Naive thymus-derived CD8-positive, alpha-beta T cell (primary cell): ENCODE measurements around the gene GNMT. TPM values are rescaled to one million over a fixed set of nuclear protein-coding genes. Genes with fewer than 3 reads are reported as not detected.
A peak's percentile ranks its signal among the peaks of the same experiment; 100 is the strongest.
"Not testable (repeated sequence)": the region's sequence is repeated elsewhere in the genome, so short reads cannot be mapped to it uniquely, and the experiment has no call there.

Experiments used
- ATAC-seq, 2 donors: fragments of 150-1000 bp; cut with Tn5 transposase in 1 of 2; sonication (Bioruptor Pico), chemical (Tn5 transposase) in 1 of 2; 1 replicate in 1 of 2; 2 replicates in 1 of 2; pipeline ENCODE4 v1.10.0; 2021; ENCODE audit warnings: mild to moderate bottlenecking in 2 of 2, moderate library complexity in 2 of 2
- POLR2A ChIA-PET: fragments of 350-600 bp; sonication (Branson Sonifier 250); formaldehyde crosslinking; loops from one replicate; lab custom pipeline; 2021; ENCODE audit warnings: antibody characterized with exemption; lab: Charles Lee
- DNase-seq, 10 donors: peaks; one replicate each; pipeline versions ENCODE4 v3.0.0 to v3.0.0-alpha.2; 2020 to 2022
- H3K27ac Mint-ChIP-seq, 10 donors: one replicate each; pipeline ENCODE4 v1.8.0; 2020 to 2022; ENCODE audit warnings: mild to moderate bottlenecking in 10 of 10, mixed read lengths in 10 of 10, moderate library complexity in 4 of 10, inconsistent platforms in 1 of 10
- H3K27me3 Mint-ChIP-seq, 5 donors: one replicate each; pipeline ENCODE4 v1.8.0; 2021 to 2022; ENCODE audit warnings: mixed read lengths in 5 of 5
- H3K36me3 Mint-ChIP-seq, 3 donors: one replicate each; pipeline ENCODE4 v1.8.0; 2020 to 2022; ENCODE audit warnings: mixed read lengths in 3 of 3, mild to moderate bottlenecking in 2 of 3, inconsistent platforms in 1 of 3
- H3K4me1 Mint-ChIP-seq, 4 donors: one replicate each; pipeline ENCODE4 v1.8.0; 2021 to 2022; ENCODE audit warnings: mixed read lengths in 4 of 4
- H3K4me3 Mint-ChIP-seq, 10 donors: one replicate each; pipeline ENCODE4 v1.8.0; 2020 to 2022; ENCODE audit warnings: mild to moderate bottlenecking in 10 of 10, mixed read lengths in 10 of 10, moderate library complexity in 6 of 10, inconsistent platforms in 1 of 10
- H3K9me3 Mint-ChIP-seq, 9 donors: one replicate each; pipeline ENCODE4 v1.8.0; 2020 to 2022; ENCODE audit warnings: mixed read lengths in 9 of 9, mild to moderate bottlenecking in 3 of 9, inconsistent platforms in 1 of 9, moderate library complexity in 1 of 9
- polyA plus RNA-seq, 3 donors: library from polyadenylated mRNA; unstranded; fragments of 300-500 nt; fragmentation: Illumina TruSeq; gene quantifications; one replicate each; pipeline ENCODE4 v1.2.3, GENCODE V29; 2021
- total RNA-seq, 8 experiments: library from RNA in 2 of 8; stranded (reverse) in 2 of 8; gene quantifications; one replicate each; pipeline ENCODE4 v1.2.3 and lab custom pipeline; 2021 to 2026

Gene GNMT
- total and polyA plus RNA-seq, 5 experiments from 2014 or later: 0.19 to 2.1 (median 1.1) TPM; not detected in 1

DNA sequence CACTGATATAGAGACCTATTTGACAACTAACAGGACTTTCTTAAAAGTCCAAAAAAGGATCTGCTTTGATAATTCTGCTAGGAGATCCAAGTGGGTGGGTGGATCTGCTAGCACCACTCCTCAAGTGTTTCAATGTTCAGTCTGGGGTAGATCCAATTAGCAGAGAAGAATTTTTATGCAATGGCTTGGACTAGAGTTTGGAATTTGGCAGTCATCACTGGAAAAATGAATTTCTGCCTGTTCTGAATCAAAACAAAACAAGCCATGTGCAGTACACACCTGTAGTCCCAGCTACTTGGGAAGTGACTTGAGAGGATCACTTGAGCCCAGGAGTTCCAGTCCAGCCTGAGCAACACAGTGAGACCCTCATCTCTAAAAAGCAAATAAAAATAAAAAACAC, 12.6 kb upstream of the GNMT start:
- no peak for ATAC-seq
- H3K4me3 Mint-ChIP-seq: no peak overlapping the region
- no peaks in the 10 kb centered on the region for H3K9me3 Mint-ChIP-seq

DNA sequence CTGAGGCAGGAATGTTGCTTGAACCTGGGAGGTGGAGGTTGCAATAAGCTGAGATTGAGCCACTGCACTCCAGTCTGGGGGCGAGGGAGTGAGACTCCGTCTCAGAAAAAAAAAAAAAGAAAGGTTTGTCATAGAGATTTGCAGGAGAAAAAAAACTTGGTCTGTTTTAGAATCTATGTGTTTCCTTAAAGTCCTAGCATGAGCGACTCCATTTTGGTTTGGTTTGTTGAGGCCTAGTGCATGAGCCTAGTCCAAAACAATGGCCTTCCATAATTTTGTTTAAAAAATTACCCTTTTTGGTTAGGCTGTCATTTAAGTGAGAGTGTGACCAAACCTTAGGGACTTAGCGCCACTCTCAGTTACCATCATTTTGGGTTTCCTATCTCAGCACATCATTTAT, 8.2 kb upstream of the GNMT start:
- no peak overlapping the region for H3K27ac Mint-ChIP-seq
- no peaks in the 10 kb centered on the region for H3K27me3 Mint-ChIP-seq
- H3K36me3 Mint-ChIP-seq: peaks cover 0 to 13% (median 0%) of the 10 kb centered on the region in 3 donors
- POLR2A ChIA-PET: interaction anchor here (0.7 kb wide), 1 partner anchor 44 kb away, joined by 5 read pairs; no protein-coding TSS in a partner anchor
- no peak for ATAC-seq
- H3K4me3 Mint-ChIP-seq: no peak overlapping the region
- peaks cover 0 to 1% (median 0%) of the 10 kb centered on the region in 4 donors for H3K4me1 Mint-ChIP-seq
- DNase-seq: no peak
- no peaks in the 10 kb centered on the region for H3K9me3 Mint-ChIP-seq

More for the DNA sequence above, 12.6 kb upstream of the GNMT start:
- no peak for DNase-seq
- Mint-ChIP-seq H3K27me3 (no peaks in the 10 kb centered on the region), H3K27ac (peak overlapping the region in 4 of 10 donors; percentile 8 to 49 (median 38)), H3K36me3 (peaks cover 0 to 43% (median 5%) of the 10 kb centered on the region in 3 donors), H3K4me1 (peaks cover 0 to 1% (median 0%) of the 10 kb centered on the region in 4 donors)
- POLR2A ChIA-PET: interaction anchor here (0.7 kb wide), 1 partner anchor 10 kb away, joined by 4 read pairs; no protein-coding TSS in a partner anchor

DNA sequence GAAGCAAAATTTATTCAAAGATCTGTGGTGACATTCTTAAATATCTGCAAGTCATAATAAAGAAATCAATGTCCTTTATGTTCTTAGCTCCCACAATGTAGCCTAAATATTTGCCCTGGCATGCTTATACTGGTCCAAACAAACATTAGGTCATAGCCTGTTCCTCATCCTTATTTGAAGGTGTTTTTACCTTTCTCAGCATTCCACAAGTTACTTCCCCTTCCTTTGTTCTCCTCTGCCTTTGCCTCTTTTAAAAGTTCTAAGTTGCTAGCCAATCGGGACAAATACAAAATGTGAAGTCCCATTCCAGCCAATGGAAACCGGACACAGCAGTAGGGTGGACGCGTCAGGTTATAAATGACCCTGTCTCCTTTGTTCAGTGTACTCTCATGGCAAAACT, 6.1 kb upstream of the GNMT start:
- H3K27ac Mint-ChIP-seq: peak overlapping the region in 1 of 10 donors; percentile 84
- POLR2A ChIA-PET, H3K9me3 Mint-ChIP-seq, H3K4me1 Mint-ChIP-seq, ATAC-seq, H3K27me3 Mint-ChIP-seq, H3K4me3 Mint-ChIP-seq, H3K36me3 Mint-ChIP-seq, DNase-seq: not testable (repeated sequence)

DNA sequence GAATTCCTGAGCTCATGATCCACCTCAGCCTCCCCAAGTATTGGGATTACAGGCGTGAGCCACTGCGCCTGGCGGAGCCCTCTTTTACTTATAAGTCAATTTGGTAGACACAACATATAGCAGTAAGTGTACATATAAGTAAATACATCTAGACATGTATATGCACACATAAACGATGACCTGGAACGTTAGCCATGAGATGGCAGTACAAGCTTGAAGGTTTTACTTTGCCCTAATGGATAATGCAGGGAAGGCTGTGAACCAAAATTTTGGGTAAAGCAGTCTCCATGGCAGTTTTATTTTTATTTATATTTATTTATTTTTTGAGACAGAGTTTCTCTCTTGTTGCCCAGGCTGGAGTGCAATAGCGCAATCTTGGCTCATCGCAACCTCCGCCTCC, 2.4 kb upstream of the GNMT start:
- Mint-ChIP-seq H3K4me3 (no peak overlapping the region), H3K9me3 (no peaks in the 10 kb centered on the region), H3K27ac (no peak overlapping the region), H3K27me3 (peaks cover 0 to 2% (median 0%) of the 10 kb centered on the region in 5 donors), H3K36me3 (peaks cover 0 to 6% (median 0%) of the 10 kb centered on the region in 3 donors), H3K4me1 (peaks cover 11 to 28% (median 21%) of the 10 kb centered on the region in 4 donors)
- POLR2A ChIA-PET: interaction anchor here (0.6 to 1.4 kb wide), 3 partner anchors 11 to 185 kb away, joined by 3 to 4 read pairs (median 4); no protein-coding TSS in a partner anchor
- ATAC-seq (no peak), DNase-seq (no peak)

DNA sequence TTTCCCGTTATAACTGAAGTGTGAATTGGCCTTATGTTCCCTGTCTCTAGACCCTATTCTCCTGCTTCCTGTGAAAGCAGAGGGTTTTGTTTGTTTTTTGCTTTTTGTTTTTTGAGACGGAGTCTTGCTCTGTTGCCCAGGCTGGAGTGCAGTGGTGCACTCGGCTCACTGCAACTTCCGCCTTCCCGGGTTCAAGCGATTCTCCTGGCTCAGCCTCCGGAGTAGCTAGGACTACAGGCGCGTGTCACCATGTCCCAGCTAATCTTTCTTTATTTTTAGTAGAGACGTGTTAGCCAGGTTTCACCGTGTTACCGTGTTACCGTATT, 674 bp upstream of the GNMT start:
- peak overlapping the region; percentile 75 to 93 (median 80) for H3K4me3 Mint-ChIP-seq
- peak overlapping the region in 4 of 10 donors; percentile 23 to 72 (median 42) for H3K27ac Mint-ChIP-seq
- peaks cover 0 to 11% (median 0%) of the 10 kb centered on the region in 3 donors for H3K36me3 Mint-ChIP-seq
- peaks cover 0 to 2% (median 0%) of the 10 kb centered on the region in 5 donors for H3K27me3 Mint-ChIP-seq
- ATAC-seq (no peak), DNase-seq (no peak)
- H3K4me1 Mint-ChIP-seq: peaks cover 11 to 28% (median 21%) of the 10 kb centered on the region in 4 donors
- POLR2A ChIA-PET: interaction anchor here (0.6 to 2.2 kb wide), 4 partner anchors 19 to 1752 kb away, joined by 3 to 15 read pairs (median 8); partner anchors contain the start of genes CNPY3, PEX6 and PPP2R5D
- no peaks in the 10 kb centered on the region for H3K9me3 Mint-ChIP-seq

DNA sequence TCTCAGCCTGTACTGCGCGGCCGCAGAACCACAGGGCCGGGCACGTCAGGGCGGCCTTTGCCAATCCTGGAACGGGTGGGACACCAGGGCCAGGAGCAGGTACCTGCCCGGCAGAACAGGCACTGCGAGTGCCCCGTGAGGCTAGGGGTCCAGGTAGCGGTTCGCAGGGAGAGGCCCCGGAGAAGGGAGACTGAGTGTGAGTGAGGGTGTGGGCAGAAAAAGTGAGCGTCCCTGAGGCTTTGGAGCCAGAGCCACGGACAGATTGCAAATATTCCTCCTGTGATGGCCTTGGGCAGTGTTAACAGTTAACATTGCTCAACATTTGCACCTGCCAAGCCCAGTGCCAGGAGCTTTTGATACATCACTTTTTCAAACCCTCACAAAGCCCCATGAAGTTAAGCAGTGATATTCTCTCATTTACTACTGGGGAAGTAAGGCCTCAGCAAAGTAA, 491 bp downstream of the GNMT start:
- peaks cover 11 to 28% (median 21%) of the 10 kb centered on the region in 4 donors for H3K4me1 Mint-ChIP-seq
- H3K27me3 Mint-ChIP-seq: peaks cover 0 to 2% (median 0%) of the 10 kb centered on the region in 5 donors
- peak overlapping the region in 3 of 10 donors; percentile 28 to 83 (median 73) for H3K27ac Mint-ChIP-seq
- H3K4me3 Mint-ChIP-seq: peak overlapping the region; percentile 75 to 93 (median 80)
- no peaks in the 10 kb centered on the region for H3K9me3 Mint-ChIP-seq
- POLR2A ChIA-PET: interaction anchor here (0.7 to 2.2 kb wide), 6 partner anchors 18 to 366 kb away, joined by 3 to 15 read pairs (median 6); partner anchors contain the start of genes CNPY3, CUL7, PEX6 and PPP2R5D
- no peak for DNase-seq
- ATAC-seq: no peak
- H3K36me3 Mint-ChIP-seq: peaks cover 0 to 20% (median 0%) of the 10 kb centered on the region in 3 donors

DNA sequence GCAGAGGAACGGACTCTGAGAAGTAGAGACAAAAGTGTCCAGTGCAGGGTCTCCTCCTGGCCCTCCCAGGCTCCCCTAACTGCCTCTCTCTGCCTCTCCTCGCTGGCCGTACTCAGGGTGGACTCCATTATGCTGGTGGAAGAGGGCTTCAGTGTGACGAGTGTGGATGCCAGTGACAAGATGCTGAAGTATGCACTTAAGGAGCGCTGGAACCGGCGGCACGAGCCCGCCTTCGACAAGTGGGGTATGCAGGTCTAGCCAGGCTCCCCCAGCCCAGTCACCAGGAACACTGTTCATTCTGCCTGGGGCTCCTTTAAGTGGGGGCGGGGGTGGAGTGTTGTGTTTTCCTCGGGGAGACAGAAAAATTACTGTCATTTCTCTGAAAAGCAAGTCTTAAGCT, 1.5 kb downstream of the GNMT start:
- H3K36me3 Mint-ChIP-seq: peaks cover 0 to 28% (median 0%) of the 10 kb centered on the region in 3 donors
- no peak for DNase-seq
- POLR2A ChIA-PET: interaction anchor here (0.8 to 1.5 kb wide), 2 partner anchors 32 to 182 kb away, joined by 3 to 4 read pairs; no protein-coding TSS in a partner anchor
- peak overlapping the region in 3 of 10 donors; percentile 29 to 77 (median 47) for H3K27ac Mint-ChIP-seq
- H3K9me3 Mint-ChIP-seq: no peaks in the 10 kb centered on the region
- no peak for ATAC-seq
- H3K4me3 Mint-ChIP-seq: peak overlapping the region in 6 of 10 donors; percentile 16 to 93 (median 40)
- peaks cover 13 to 28% (median 21%) of the 10 kb centered on the region in 4 donors for H3K4me1 Mint-ChIP-seq
- H3K27me3 Mint-ChIP-seq: peaks cover 0 to 2% (median 0%) of the 10 kb centered on the region in 5 donors

- ATAC-seq: no peak
- Mint-ChIP-seq H3K9me3 (no peaks in the 10 kb centered on the region), H3K27ac (peak overlapping the region in 1 of 10 donors; percentile 41), H3K36me3 (peaks cover 0 to 33% (median 0%) of the 10 kb centered on the region in 3 donors), H3K27me3 (peaks cover 0 to 2% (median 0%) of the 10 kb centered on the region in 5 donors), H3K4me1 (peaks cover 15 to 28% (median 21%) of the 10 kb centered on the region in 4 donors), H3K4me3 (peak overlapping the region in 4 of 10 donors; percentile 17 to 53 (median 32))
- no peak for DNase-seq
- POLR2A ChIA-PET: interaction anchor here (0.8 to 1.5 kb wide), 2 partner anchors 33 to 181 kb away, joined by 3 to 4 read pairs; no protein-coding TSS in a partner anchor
Observed at GRCh38 chr6:42962502-42963178, 2.1 kb downstream of the GNMT start.

DNA sequence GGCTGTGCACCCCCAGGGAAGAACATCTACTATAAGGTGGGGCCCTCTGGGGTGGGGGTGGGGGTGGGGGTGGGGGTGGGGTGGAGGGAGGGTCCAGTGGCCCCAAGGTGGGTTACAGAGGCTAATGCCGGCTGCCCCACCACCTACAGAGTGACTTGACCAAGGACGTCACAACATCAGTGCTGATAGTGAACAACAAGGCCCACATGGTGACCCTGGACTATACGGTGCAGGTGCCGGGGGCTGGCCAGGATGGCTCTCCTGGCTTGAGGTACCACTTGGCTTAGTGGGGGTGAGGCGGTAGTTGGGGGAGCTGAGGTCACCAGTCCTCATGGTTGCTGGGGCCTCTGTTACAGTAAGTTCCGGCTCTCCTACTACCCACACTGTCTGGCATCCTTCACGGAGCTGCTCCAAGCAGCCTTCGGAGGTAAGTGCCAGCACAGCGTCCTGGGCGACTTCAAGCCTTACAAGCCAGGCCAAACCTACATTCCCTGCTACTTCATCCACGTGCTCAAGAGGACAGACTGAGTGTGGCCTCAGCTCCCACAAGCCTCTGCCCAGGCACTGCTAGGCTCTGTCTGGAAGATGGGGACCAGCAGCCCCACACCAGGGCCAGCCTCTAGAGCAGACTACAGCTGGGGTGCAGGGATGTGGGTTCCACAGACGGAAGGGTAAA, 2.8 kb downstream of the GNMT start:
- Mint-ChIP-seq H3K36me3 (peaks cover 0 to 36% (median 0%) of the 10 kb centered on the region in 3 donors), H3K27ac (no peak overlapping the region), H3K27me3 (peaks cover 0 to 2% (median 0%) of the 10 kb centered on the region in 5 donors), H3K9me3 (no peaks in the 10 kb centered on the region), H3K4me3 (no peak overlapping the region), H3K4me1 (peaks cover 15 to 28% (median 21%) of the 10 kb centered on the region in 4 donors)
- DNase-seq (no peak), ATAC-seq (no peak)
- POLR2A ChIA-PET: interaction anchor here (1.5 kb wide), 1 partner anchor 181 kb away, joined by 4 read pairs; no protein-coding TSS in a partner anchor

DNA sequence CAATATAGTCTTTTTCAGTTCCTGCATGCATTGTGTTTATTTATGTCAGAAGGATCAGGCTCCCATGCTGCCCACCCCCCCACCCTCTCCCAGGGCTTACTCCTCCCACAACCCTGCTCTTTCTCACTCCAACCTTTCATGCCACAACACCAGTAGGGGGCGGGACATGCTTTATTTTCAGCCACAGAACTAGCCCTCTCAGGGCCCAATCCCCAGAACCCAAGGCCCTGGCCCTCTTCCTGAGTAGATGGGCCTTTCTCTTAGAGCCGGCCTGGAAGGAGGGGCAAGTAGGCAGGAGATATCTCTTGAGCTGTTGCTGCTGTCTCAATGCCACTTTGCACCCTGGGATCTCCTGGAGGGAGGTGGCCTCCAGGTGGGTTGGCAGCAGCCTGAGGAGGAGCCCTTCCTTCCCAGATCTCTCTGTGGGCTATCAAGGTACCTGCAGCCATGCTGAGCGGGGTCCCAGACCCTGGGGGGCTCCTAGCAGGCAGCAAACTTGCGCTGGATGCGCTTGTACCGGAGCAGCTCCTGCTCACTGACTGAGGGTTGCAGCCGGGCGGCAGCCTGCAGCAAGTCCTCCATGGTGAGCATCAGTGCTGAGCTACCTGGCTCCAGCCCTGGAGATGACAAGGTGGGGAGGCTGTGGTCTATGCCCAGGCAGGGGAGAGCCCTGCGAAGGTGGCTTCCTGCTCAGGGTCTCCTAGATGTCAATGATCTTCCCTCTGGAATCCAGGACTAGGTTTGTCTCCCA, 3.5 kb downstream of the GNMT start:
- peak in 4 of 10 donors; percentile 10 to 44 (median 29) for DNase-seq
- Mint-ChIP-seq H3K27ac (peak overlapping the region in 2 of 10 donors; percentile 65 to 66), H3K4me3 (peak overlapping the region in 1 of 10 donors; percentile 6), H3K27me3 (peaks cover 0 to 2% (median 0%) of the 10 kb centered on the region in 5 donors), H3K4me1 (peaks cover 16 to 27% (median 21%) of the 10 kb centered on the region in 4 donors), H3K9me3 (no peaks in the 10 kb centered on the region), H3K36me3 (peaks cover 0 to 36% (median 0%) of the 10 kb centered on the region in 3 donors)
- no peak for ATAC-seq
- POLR2A ChIA-PET: interaction anchor here (1.5 to 2.6 kb wide), 3 partner anchors 15 to 180 kb away, joined by 4 to 16 read pairs (median 10); partner anchors contain the start of genes CNPY3 and PEX6

DNA sequence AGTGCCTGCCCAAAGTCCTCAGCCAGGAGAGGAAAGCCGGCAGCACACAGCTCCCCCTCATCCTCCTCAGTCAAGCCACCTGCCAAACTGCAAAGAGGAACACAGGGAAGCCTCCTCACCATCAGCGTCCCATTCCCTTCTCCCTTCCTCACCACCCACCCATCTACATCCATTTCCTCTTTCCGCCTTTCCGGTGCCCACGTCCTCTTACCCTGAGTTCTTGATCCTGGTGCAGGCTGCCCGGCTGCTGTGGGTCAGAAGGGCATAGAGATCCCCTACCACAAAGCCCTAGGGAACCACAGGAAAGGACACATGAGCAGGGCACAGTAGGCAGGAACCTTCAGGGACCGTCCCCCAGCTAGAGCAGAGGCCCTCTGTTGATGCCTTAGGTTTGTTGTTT, 6.0 kb downstream of the GNMT start:
- Mint-ChIP-seq H3K4me1 (peaks cover 0 to 11% (median 7%) of the 10 kb centered on the region in 4 donors), H3K27ac (no peak overlapping the region), H3K27me3 (peaks cover 0 to 2% (median 0%) of the 10 kb centered on the region in 5 donors), H3K9me3 (no peaks in the 10 kb centered on the region), H3K36me3 (peaks cover 0 to 36% (median 0%) of the 10 kb centered on the region in 3 donors), H3K4me3 (no peak overlapping the region)
- no peak for ATAC-seq
- DNase-seq: no peak
- POLR2A ChIA-PET: interaction anchor here (0.9 to 2.6 kb wide), 3 partner anchors 14 to 37 kb away, joined by 4 to 16 read pairs (median 9); partner anchors contain the start of genes CNPY3 and PEX6
